HG03097 (cell line): ENCODE results near the gene MOSPD2.

Source experiments
- ATAC-seq: cut with Tn5 transposase; IDR thresholded peaks from one replicate; pipeline ENCODE4 v1.9.1; 2021; ENCODE audit not compliant: unreplicated experiment, low FRiP score

Gene MOSPD2

GRCh38 chrX:14913241-14913640, 40.0 kb downstream of the MOSPD2 start:
- ATAC-seq, result no peak

- ATAC-seq, result no peak
Measured at GRCh38 chrX:14915596-14915995, 42.4 kb downstream of the MOSPD2 start.

- ATAC-seq, result no peak
Measured at GRCh38 chrX:14916017-14916674, 42.9 kb downstream of the MOSPD2 start.

- no peak for ATAC-seq
Measured at GRCh38 chrX:14919407-14919806, 46.2 kb downstream of the MOSPD2 start.

GRCh38 chrX:14920196-14920595, 47.0 kb downstream of the MOSPD2 start:
- no peak for ATAC-seq

GRCh38 chrX:14922437-14922836, 49.2 kb downstream of the MOSPD2 start:
- ATAC-seq, result no peak

GRCh38 chrX:14923761-14924160, 50.5 kb downstream of the MOSPD2 start:
- no peak for ATAC-seq

GRCh38 chrX:14926471-14926870, 53.2 kb downstream of the MOSPD2 start:
- ATAC-seq, result no peak

GRCh38 chrX:14927401-14927800, 54.2 kb downstream of the MOSPD2 start:
- no peak for ATAC-seq

GRCh38 chrX:14930663-14931062, 57.4 kb downstream of the MOSPD2 start:
- no peak for ATAC-seq

GRCh38 chrX:14932136-14932535, 58.9 kb downstream of the MOSPD2 start:
- no peak for ATAC-seq

- ATAC-seq, result no peak
Measured at GRCh38 chrX:14934423-14934822, 61.2 kb downstream of the MOSPD2 start.

GRCh38 chrX:14936561-14936960, 63.3 kb downstream of the MOSPD2 start:
- no peak for ATAC-seq

GRCh38 chrX:14939644-14940043, 66.4 kb downstream of the MOSPD2 start:
- ATAC-seq, result no peak

- ATAC-seq, result no peak
Measured at GRCh38 chrX:14941301-14941700, 68.1 kb downstream of the MOSPD2 start.

- no peak for ATAC-seq
Measured at GRCh38 chrX:14942341-14942740, 69.1 kb downstream of the MOSPD2 start.

- ATAC-seq, result no peak
Measured at GRCh38 chrX:14943962-14944361, 70.7 kb downstream of the MOSPD2 start.

- no peak for ATAC-seq
Measured at GRCh38 chrX:14946606-14947155, 73.5 kb downstream of the MOSPD2 start.

- no peak for ATAC-seq
Measured at GRCh38 chrX:14948691-14949090, 75.5 kb downstream of the MOSPD2 start.

- ATAC-seq, result no peak
Measured at GRCh38 chrX:14956813-14957582, 83.8 kb downstream of the MOSPD2 start.

GRCh38 chrX:14963447-14964236, 90.4 kb downstream of the MOSPD2 start:
- no peak for ATAC-seq
